DOHH2 (cell line): ENCODE results near the gene MEPE.

Experiments used
- H3F3A ChIP-seq: fragments of 200-600 bp; sonication (generic), shearing (Covaris generic); 2 replicates; pipeline ENCODE4 v1.6.0; 2016; ENCODE audit warnings: antibody characterized with exemption, mild to moderate bottlenecking; ENCODE audit not compliant: control insufficient read depth, insufficient read depth
- H3K27ac ChIP-seq: fragments of 200-600 bp; sonication (generic); 2 replicates; pipeline ENCODE4 v1.5.1; 2014; ENCODE audit warnings: low read depth, mild to moderate bottlenecking, low read length, moderate library complexity
- H3K27me3 ChIP-seq: fragments of 200-600 bp; sonication (generic); 2 replicates; pipeline ENCODE4 v1.6.1; 2014; ENCODE audit warnings: mild to moderate bottlenecking, low read length, mixed read lengths; ENCODE audit not compliant: control insufficient read depth
- H3K36me3 ChIP-seq: fragments of 200-600 bp; sonication (generic); 2 replicates; pipeline ENCODE4 v1.6.1; 2014; ENCODE audit warnings: mild to moderate bottlenecking, low read length, moderate library complexity, mixed read lengths; ENCODE audit not compliant: control insufficient read depth
- H3K4me1 ChIP-seq: fragments of 200-600 bp; sonication (generic); 2 replicates; pipeline ENCODE4 v1.6.1; 2014; ENCODE audit warnings: mild to moderate bottlenecking, low read length, mixed read lengths; ENCODE audit not compliant: control insufficient read depth
- H3K4me2 ChIP-seq: fragments of 200-600 bp; sonication (generic); 2 replicates; pipeline ENCODE4 v1.6.0; 2014; ENCODE audit warnings: mild to moderate bottlenecking, low read length, moderate library complexity
- H3K4me3 ChIP-seq: fragments of 200-600 bp; sonication (generic); 2 replicates; pipeline ENCODE4 v1.5.1; 2014; ENCODE audit warnings: mild to moderate bottlenecking, low read length, mixed read lengths
- H3K79me2 ChIP-seq: fragments of 200-600 bp; sonication (generic); 2 replicates; pipeline ENCODE4 v1.6.1; 2014; ENCODE audit warnings: mild to moderate bottlenecking, low read length, mixed read lengths; ENCODE audit not compliant: control insufficient read depth
- H3K9me2 ChIP-seq: fragments of 200-600 bp; sonication (generic); replicated peaks from 2 replicates; pipeline ENCODE4 v1.6.1; 2014; ENCODE audit warnings: mild to moderate bottlenecking, low read length, mixed read lengths; ENCODE audit not compliant: control insufficient read depth
- H3K9me3 ChIP-seq: fragments of 200-600 bp; sonication (generic); 2 replicates; pipeline ENCODE4 v1.6.1; 2014; ENCODE audit warnings: antibody characterized with exemption, low read length, mixed read lengths; ENCODE audit not compliant: control insufficient read depth, insufficient read depth
- H4K20me1 ChIP-seq: fragments of 200-600 bp; sonication (generic); 2 replicates; pipeline ENCODE4 v1.6.0; 2014; ENCODE audit warnings: low read depth, mild to moderate bottlenecking, antibody characterized with exemption, low read length, moderate library complexity; ENCODE audit not compliant: control insufficient read depth, insufficient read depth
- EZH2phosphoT487 ChIP-seq: fragments of 200-600 bp; sonication (generic); IDR thresholded peaks from 2 replicates; pipeline ENCODE4 v1.6.1; 2017; ENCODE audit warnings: borderline replicate concordance, mild to moderate bottlenecking, antibody characterized with exemption, low read length, moderate library complexity, mixed read lengths
- TF ChIP-seq, protein P1 (sequence below): fragments of 200-600 bp; sonication (generic); IDR thresholded peaks from one replicate; pipeline ENCODE4 v1.5.1; 2014; ENCODE audit warnings: antibody characterized with exemption, mild to moderate bottlenecking, low read depth, low read length; ENCODE audit not compliant: poor library complexity, severe bottlenecking

MEPE gene

GRCh38 chr4:87804871-87805270 is 27.9 kb upstream of the MEPE start:
- Histone ChIP-seq H3K27me3 (0 out of 2 replicates have a peak, but pooled peaks cover 2% of the 10 kb centered on the region), H3K4me1 (no peaks in the 10 kb centered on the region), H3K27ac (no peak overlapping the region), H3K79me2 (no peaks in the 10 kb centered on the region), H3K4me3 (no peak overlapping the region), H3K36me3 (no peaks in the 10 kb centered on the region), H3K9me3 (no peaks in the 10 kb centered on the region), H3K9me2 (no peaks in the 10 kb centered on the region), H4K20me1 (no peaks in the 10 kb centered on the region), H3K4me2 (no peak overlapping the region), H3F3A (no peaks in the 10 kb centered on the region)
- TF ChIP-seq, protein P1, sequence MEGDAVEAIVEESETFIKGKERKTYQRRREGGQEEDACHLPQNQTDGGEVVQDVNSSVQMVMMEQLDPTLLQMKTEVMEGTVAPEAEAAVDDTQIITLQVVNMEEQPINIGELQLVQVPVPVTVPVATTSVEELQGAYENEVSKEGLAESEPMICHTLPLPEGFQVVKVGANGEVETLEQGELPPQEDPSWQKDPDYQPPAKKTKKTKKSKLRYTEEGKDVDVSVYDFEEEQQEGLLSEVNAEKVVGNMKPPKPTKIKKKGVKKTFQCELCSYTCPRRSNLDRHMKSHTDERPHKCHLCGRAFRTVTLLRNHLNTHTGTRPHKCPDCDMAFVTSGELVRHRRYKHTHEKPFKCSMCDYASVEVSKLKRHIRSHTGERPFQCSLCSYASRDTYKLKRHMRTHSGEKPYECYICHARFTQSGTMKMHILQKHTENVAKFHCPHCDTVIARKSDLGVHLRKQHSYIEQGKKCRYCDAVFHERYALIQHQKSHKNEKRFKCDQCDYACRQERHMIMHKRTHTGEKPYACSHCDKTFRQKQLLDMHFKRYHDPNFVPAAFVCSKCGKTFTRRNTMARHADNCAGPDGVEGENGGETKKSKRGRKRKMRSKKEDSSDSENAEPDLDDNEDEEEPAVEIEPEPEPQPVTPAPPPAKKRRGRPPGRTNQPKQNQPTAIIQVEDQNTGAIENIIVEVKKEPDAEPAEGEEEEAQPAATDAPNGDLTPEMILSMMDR = no peak
- no peak for TF ChIP-seq EZH2phosphoT487

DNA sequence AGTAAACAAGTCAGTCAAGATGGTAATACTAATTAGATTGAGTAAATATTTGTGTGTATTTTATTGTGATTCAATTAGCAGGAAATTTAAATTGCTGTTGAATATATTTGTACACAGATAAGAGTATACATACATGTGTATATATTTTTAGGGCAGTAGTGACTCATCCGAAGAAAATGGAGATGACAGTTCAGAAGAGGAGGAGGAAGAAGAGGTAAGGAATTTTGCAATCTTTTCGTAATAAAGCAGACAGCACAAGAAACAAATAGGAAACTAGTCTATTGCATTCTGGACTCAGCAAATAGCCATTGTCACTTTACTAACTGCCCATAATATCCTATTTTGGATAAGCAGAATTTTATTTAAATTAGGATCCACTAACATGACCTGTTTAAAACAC is 26.8 kb upstream of the MEPE start:
- 0 out of 2 replicates have a peak, but pooled peaks cover 2% of the 10 kb centered on the region for H3K27me3 ChIP-seq
- H3K4me3 ChIP-seq = no peak overlapping the region
- no peaks in the 10 kb centered on the region for H3K4me1 ChIP-seq
- no peaks in the 10 kb centered on the region for H3K79me2 ChIP-seq
- no peaks in the 10 kb centered on the region for H3K9me3 ChIP-seq
- no peak overlapping the region for H3K27ac ChIP-seq
- TF ChIP-seq, protein P1 = no peak
- no peak for TF ChIP-seq EZH2phosphoT487
- H3K4me2 ChIP-seq = no peak overlapping the region
- no peaks in the 10 kb centered on the region for H3K36me3 ChIP-seq
- H3F3A ChIP-seq = no peaks in the 10 kb centered on the region
- H3K9me2 ChIP-seq = no peaks in the 10 kb centered on the region
- H4K20me1 ChIP-seq = no peaks in the 10 kb centered on the region

- Histone ChIP-seq H3K4me2 (no peak overlapping the region), H3K79me2 (no peaks in the 10 kb centered on the region), H3K9me2 (no peaks in the 10 kb centered on the region), H4K20me1 (no peaks in the 10 kb centered on the region), H3K36me3 (no peaks in the 10 kb centered on the region), H3F3A (no peaks in the 10 kb centered on the region), H3K27ac (no peak overlapping the region), H3K4me1 (no peaks in the 10 kb centered on the region), H3K27me3 (0 out of 2 replicates have a peak, but pooled peaks cover 2% of the 10 kb centered on the region), H3K9me3 (no peaks in the 10 kb centered on the region), H3K4me3 (no peak overlapping the region)
- TF ChIP-seq, protein P1 = no peak
- no peak for TF ChIP-seq EZH2phosphoT487
Measured at GRCh38 chr4:87806520-87806919, 26.2 kb upstream of the MEPE start.
